ENCODE data around the gene TXLNB. TPM values are rescaled to one million over a fixed set of nuclear protein-coding genes. Genes with fewer than 3 reads are reported as not detected.

TXLNB gene
- total RNA-seq, 1 experiment from 2014 or later: not detected

GRCh38 chr6:139327038-139327437 is 35.2 kb upstream of the TXLNB start:
- POLR2A ChIA-PET: no interaction called here
- no TSS peak for BruUV-seq (replicated peaks)
- ATAC-seq (no peak), DNase-seq (ENCODE audit: low read depth, low spot score) (no peak)
- TF ChIP-seq, protein P1, sequence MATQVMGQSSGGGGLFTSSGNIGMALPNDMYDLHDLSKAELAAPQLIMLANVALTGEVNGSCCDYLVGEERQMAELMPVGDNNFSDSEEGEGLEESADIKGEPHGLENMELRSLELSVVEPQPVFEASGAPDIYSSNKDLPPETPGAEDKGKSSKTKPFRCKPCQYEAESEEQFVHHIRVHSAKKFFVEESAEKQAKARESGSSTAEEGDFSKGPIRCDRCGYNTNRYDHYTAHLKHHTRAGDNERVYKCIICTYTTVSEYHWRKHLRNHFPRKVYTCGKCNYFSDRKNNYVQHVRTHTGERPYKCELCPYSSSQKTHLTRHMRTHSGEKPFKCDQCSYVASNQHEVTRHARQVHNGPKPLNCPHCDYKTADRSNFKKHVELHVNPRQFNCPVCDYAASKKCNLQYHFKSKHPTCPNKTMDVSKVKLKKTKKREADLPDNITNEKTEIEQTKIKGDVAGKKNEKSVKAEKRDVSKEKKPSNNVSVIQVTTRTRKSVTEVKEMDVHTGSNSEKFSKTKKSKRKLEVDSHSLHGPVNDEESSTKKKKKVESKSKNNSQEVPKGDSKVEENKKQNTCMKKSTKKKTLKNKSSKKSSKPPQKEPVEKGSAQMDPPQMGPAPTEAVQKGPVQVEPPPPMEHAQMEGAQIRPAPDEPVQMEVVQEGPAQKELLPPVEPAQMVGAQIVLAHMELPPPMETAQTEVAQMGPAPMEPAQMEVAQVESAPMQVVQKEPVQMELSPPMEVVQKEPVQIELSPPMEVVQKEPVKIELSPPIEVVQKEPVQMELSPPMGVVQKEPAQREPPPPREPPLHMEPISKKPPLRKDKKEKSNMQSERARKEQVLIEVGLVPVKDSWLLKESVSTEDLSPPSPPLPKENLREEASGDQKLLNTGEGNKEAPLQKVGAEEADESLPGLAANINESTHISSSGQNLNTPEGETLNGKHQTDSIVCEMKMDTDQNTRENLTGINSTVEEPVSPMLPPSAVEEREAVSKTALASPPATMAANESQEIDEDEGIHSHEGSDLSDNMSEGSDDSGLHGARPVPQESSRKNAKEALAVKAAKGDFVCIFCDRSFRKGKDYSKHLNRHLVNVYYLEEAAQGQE (IDR thresholded peaks at IDR 0.05; ENCODE audit: insufficient read depth in 1 of 2, low read depth in 2 of 2, low read length in 1 of 2): no peak
- TF ChIP-seq POLR2AphosphoS5 (IDR thresholded peaks at IDR 0.05; ENCODE audit: low read depth, low read length) (no peak), TCF7L2 (IDR thresholded peaks at IDR 0.05; ENCODE audit: low read depth, low read length) (no peak), CTCF (IDR thresholded peaks at IDR 0.05) (no peak), SIN3A (IDR thresholded peaks at IDR 0.05; ENCODE audit: borderline replicate concordance, insufficient read depth, low read depth, low read length) (no peak)
- Histone ChIP-seq H3K9me3 (ENCODE audit: control insufficient read depth, insufficient read depth, low read depth, low read length) (no peaks in the 10 kb centered on the region), H3K27ac (ENCODE audit: low read length) (no peak overlapping the region), H3K4me1 (ENCODE audit: control insufficient read depth, insufficient read depth, low read length) (no peaks in the 10 kb centered on the region), H3K36me3 (ENCODE audit: control insufficient read depth, insufficient read depth, low read length) (no peaks in the 10 kb centered on the region), H3K4me3 (ENCODE audit: low read depth in 2 of 2, low read length in 2 of 2) (no peak overlapping the region), H3K27me3 (ENCODE audit: control insufficient read depth, insufficient read depth, low read length) (no peaks in the 10 kb centered on the region; the same call in 1 of the 2 replicates)
- in situ Hi-C loops (cut with HindIII; ENCODE audit: low pct_unique_long_range_greater_than_20kb, low sequenced_read_pairs) (no loop called here), intact Hi-C loops (cut with micrococcal nuclease; ENCODE audit: unreplicated experiment) (no loop called here)
- CTCF ChIA-PET: no interaction called here

- H3K27me3 ChIP-seq (ENCODE audit: control insufficient read depth, insufficient read depth, low read length): no peaks in the 10 kb centered on the region
- no TSS peak for BruUV-seq (replicated peaks)
- no peak for DNase-seq (ENCODE audit: low read depth, low spot score)
- no peak overlapping the region for H3K4me3 ChIP-seq (ENCODE audit: low read depth in 2 of 2, low read length in 2 of 2)
- no peak overlapping the region for H3K27ac ChIP-seq (ENCODE audit: low read length)
- no peak for ATAC-seq
- ChIA-PET POLR2A (no interaction called here), CTCF (no interaction called here)
- TF ChIP-seq POLR2AphosphoS5 (IDR thresholded peaks at IDR 0.05; ENCODE audit: low read depth, low read length) (no peak), SIN3A (IDR thresholded peaks at IDR 0.05; ENCODE audit: borderline replicate concordance, insufficient read depth, low read depth, low read length) (no peak), CTCF (IDR thresholded peaks at IDR 0.05) (no peak), TCF7L2 (IDR thresholded peaks at IDR 0.05; ENCODE audit: low read depth, low read length) (no peak)
- TF ChIP-seq, protein P1 (IDR thresholded peaks at IDR 0.05; ENCODE audit: insufficient read depth in 1 of 2, low read depth in 2 of 2, low read length in 1 of 2): no peak
- no peaks in the 10 kb centered on the region for H3K36me3 ChIP-seq (ENCODE audit: control insufficient read depth, insufficient read depth, low read length)
- no peaks in the 10 kb centered on the region for H3K4me1 ChIP-seq (ENCODE audit: control insufficient read depth, insufficient read depth, low read length)
- intact Hi-C loops (cut with micrococcal nuclease; ENCODE audit: unreplicated experiment): no loop called here
- H3K9me3 ChIP-seq (ENCODE audit: control insufficient read depth, insufficient read depth, low read depth, low read length): no peaks in the 10 kb centered on the region
- in situ Hi-C loops (cut with HindIII; ENCODE audit: low pct_unique_long_range_greater_than_20kb, low sequenced_read_pairs): no loop called here
These were observed 33.9 kb upstream of the TXLNB start for GRCh38 chr6:139325686-139326085.
